A549 (cell line): ENCODE data around the gene SERP1.

Source experiments
- FOSL2 ChIP-seq, 2 experiments: fragments of 450-650 bp in 1 of 2; fragments of >200 bp in 1 of 2; sonication (Bioruptor Twin) in 1 of 2; formaldehyde crosslinking; IDR thresholded peaks; 2 replicates each; pipeline versions ENCODE4 v1.5.0 to v1.6.1; 2016 to 2020; ENCODE audit warnings: mild to moderate bottlenecking in 1 of 2, moderate library complexity in 1 of 2
- POLR2A ChIP-seq: IDR thresholded peaks from 2 replicates; pipeline ENCODE4 v1.6.1; 2012; ENCODE audit warnings: mild to moderate bottlenecking, low read length
- RFX5 ChIP-seq: fragments of 450-650 bp; IDR thresholded peaks from 2 replicates; pipeline ENCODE4 v1.7.1; 2014; ENCODE audit warnings: antibody characterized with exemption, mild to moderate bottlenecking, moderate library complexity
- SREBF2 ChIP-seq: fragments of 450-650 bp; IDR thresholded peaks from 2 replicates; pipeline ENCODE4 v1.6.1; 2014; ENCODE audit warnings: mild to moderate bottlenecking, moderate library complexity
- TF ChIP-seq, protein P1 (sequence below): IDR thresholded peaks from 2 replicates; pipeline ENCODE4 v1.6.1; 2012
- TF ChIP-seq, protein P2 (sequence below): fragments of >200 bp; sonication (Bioruptor Twin); formaldehyde crosslinking; IDR thresholded peaks from 3 replicates; pipeline ENCODE4 v1.5.1; 2016
- TF ChIP-seq, protein P3 (sequence below): fragments of 450-650 bp; IDR thresholded peaks from 2 replicates; pipeline ENCODE4 v1.6.1; 2014; ENCODE audit warnings: antibody characterized with exemption

DNA sequence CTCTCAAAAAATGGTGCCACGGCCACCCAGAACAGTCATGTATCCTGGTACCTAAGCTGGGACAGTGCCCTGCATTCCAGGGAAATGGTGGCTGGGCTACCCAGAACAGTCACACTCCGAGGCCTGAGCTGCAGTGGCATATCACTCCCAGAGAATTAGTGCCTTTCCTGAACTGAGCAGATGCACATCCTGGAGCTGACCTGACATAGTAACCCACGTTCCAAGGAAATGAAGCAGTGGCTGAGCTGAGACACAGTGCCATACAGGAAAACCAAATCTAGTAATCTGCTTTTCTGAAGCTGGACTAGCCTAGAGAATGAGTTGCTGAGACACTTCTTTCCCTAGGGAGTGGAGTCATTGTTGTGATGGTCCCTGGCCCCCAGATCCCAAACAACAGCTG lies 41.8 kb downstream of the SERP1 start:
- TF ChIP-seq SREBF2 (no peak), RFX5 (no peak), FOSL2 (IDR thresholded peaks at IDR 0.05) (no peak), FOSL2 (CRISPR knock-in tag; IDR thresholded peaks at IDR 0.05) (no peak), POLR2A (no peak)
- TF ChIP-seq, protein P1, sequence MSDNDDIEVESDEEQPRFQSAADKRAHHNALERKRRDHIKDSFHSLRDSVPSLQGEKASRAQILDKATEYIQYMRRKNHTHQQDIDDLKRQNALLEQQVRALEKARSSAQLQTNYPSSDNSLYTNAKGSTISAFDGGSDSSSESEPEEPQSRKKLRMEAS, result no peak
- TF ChIP-seq, protein P2, sequence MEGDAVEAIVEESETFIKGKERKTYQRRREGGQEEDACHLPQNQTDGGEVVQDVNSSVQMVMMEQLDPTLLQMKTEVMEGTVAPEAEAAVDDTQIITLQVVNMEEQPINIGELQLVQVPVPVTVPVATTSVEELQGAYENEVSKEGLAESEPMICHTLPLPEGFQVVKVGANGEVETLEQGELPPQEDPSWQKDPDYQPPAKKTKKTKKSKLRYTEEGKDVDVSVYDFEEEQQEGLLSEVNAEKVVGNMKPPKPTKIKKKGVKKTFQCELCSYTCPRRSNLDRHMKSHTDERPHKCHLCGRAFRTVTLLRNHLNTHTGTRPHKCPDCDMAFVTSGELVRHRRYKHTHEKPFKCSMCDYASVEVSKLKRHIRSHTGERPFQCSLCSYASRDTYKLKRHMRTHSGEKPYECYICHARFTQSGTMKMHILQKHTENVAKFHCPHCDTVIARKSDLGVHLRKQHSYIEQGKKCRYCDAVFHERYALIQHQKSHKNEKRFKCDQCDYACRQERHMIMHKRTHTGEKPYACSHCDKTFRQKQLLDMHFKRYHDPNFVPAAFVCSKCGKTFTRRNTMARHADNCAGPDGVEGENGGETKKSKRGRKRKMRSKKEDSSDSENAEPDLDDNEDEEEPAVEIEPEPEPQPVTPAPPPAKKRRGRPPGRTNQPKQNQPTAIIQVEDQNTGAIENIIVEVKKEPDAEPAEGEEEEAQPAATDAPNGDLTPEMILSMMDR, result no peak
- TF ChIP-seq, protein P3, sequence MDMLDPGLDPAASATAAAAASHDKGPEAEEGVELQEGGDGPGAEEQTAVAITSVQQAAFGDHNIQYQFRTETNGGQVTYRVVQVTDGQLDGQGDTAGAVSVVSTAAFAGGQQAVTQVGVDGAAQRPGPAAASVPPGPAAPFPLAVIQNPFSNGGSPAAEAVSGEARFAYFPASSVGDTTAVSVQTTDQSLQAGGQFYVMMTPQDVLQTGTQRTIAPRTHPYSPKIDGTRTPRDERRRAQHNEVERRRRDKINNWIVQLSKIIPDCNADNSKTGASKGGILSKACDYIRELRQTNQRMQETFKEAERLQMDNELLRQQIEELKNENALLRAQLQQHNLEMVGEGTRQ, result no peak
